Osteocyte (in vitro differentiated cells): Measurements from ENCODE around the gene SLC6A18. TPM values are rescaled to one million over a fixed set of nuclear protein-coding genes. Genes with fewer than 3 reads are reported as not detected.

Source experiments
- DNase-seq: peaks from one replicate; pipeline ENCODE4 v3.0.0; 2021; ENCODE audit warnings: mixed read lengths; ENCODE audit not compliant: unreplicated experiment; ENCODE audit errors: extremely low spot score
- H3K27ac Mint-ChIP-seq: one replicate; pipeline ENCODE4 v1.8.0; 2021; ENCODE audit warnings: mild to moderate bottlenecking, mixed read lengths; ENCODE audit not compliant: unreplicated experiment
- H3K27me3 Mint-ChIP-seq: one replicate; pipeline ENCODE4 v1.8.0; 2021; ENCODE audit warnings: mixed read lengths; ENCODE audit not compliant: unreplicated experiment
- H3K36me3 Mint-ChIP-seq: one replicate; pipeline ENCODE4 v1.8.0; 2021; ENCODE audit warnings: mixed read lengths; ENCODE audit not compliant: unreplicated experiment
- H3K4me1 Mint-ChIP-seq: one replicate; pipeline ENCODE4 v1.8.0; 2021; ENCODE audit warnings: mixed read lengths; ENCODE audit not compliant: unreplicated experiment
- H3K4me3 Mint-ChIP-seq: one replicate; pipeline ENCODE4 v1.8.0; 2021; ENCODE audit warnings: mild to moderate bottlenecking, moderate library complexity, mixed read lengths; ENCODE audit not compliant: unreplicated experiment
- H3K9me3 Mint-ChIP-seq: one replicate; pipeline ENCODE4 v1.8.0; 2021; ENCODE audit warnings: mixed read lengths; ENCODE audit not compliant: unreplicated experiment
- CTCF ChIP-seq: fragments of 200-600 bp; sonication (generic); IDR thresholded peaks from 2 replicates; pipeline ENCODE4 v1.5.0; 2021; ENCODE audit warnings: antibody characterized with exemption, mild to moderate bottlenecking, moderate library complexity
- total RNA-seq: library from RNA; stranded (reverse); gene quantifications from 2 replicates; pipeline ENCODE4 v1.2.1, GENCODE V29; 2021

The SLC6A18 gene
- total RNA-seq, 1 donor from 2014 or later: not detected

GRCh38 chr5:1277781-1278180, 52.6 kb downstream of the SLC6A18 start:
- Mint-ChIP-seq H3K4me3 (no peak overlapping the region), H3K27ac (no peak overlapping the region), H3K36me3 (no peaks in the 10 kb centered on the region), H3K27me3 (no peaks in the 10 kb centered on the region), H3K4me1 (no peaks in the 10 kb centered on the region), H3K9me3 (peaks cover 4% of the 10 kb centered on the region)
- TF ChIP-seq CTCF: no peak
- DNase-seq: no peak

- TF ChIP-seq CTCF: no peak
- H3K27ac Mint-ChIP-seq: no peak overlapping the region
- H3K9me3 Mint-ChIP-seq: peaks cover 4% of the 10 kb centered on the region
- no peaks in the 10 kb centered on the region for H3K4me1 Mint-ChIP-seq
- no peaks in the 10 kb centered on the region for H3K27me3 Mint-ChIP-seq
- no peaks in the 10 kb centered on the region for H3K36me3 Mint-ChIP-seq
- H3K4me3 Mint-ChIP-seq: no peak overlapping the region
- no peak for DNase-seq
Observed at GRCh38 chr5:1278216-1278615, 53.0 kb downstream of the SLC6A18 start.

- Mint-ChIP-seq H3K27me3 (no peaks in the 10 kb centered on the region), H3K4me1 (no peaks in the 10 kb centered on the region), H3K36me3 (no peaks in the 10 kb centered on the region), H3K27ac (no peak overlapping the region), H3K4me3 (no peak overlapping the region), H3K9me3 (peaks cover 4% of the 10 kb centered on the region)
- no peak for DNase-seq
- no peak for TF ChIP-seq CTCF
Observed at GRCh38 chr5:1278656-1279442, 53.7 kb downstream of the SLC6A18 start.

GRCh38 chr5:1279443-1280151, 54.4 kb downstream of the SLC6A18 start:
- no peak overlapping the region for H3K4me3 Mint-ChIP-seq
- H3K9me3 Mint-ChIP-seq: peaks cover 4% of the 10 kb centered on the region
- no peak for TF ChIP-seq CTCF
- H3K4me1 Mint-ChIP-seq: no peaks in the 10 kb centered on the region
- H3K36me3 Mint-ChIP-seq: no peaks in the 10 kb centered on the region
- no peak for DNase-seq
- no peaks in the 10 kb centered on the region for H3K27me3 Mint-ChIP-seq
- H3K27ac Mint-ChIP-seq: no peak overlapping the region
